ENCODE results near the gene SETD1B. TPM values are rescaled to one million over a fixed set of nuclear protein-coding genes. Genes with fewer than 3 reads are reported as not detected.

SETD1B gene
- polyA plus RNA-seq, 1 donor from 2014 or later: 2.6 TPM

DNA sequence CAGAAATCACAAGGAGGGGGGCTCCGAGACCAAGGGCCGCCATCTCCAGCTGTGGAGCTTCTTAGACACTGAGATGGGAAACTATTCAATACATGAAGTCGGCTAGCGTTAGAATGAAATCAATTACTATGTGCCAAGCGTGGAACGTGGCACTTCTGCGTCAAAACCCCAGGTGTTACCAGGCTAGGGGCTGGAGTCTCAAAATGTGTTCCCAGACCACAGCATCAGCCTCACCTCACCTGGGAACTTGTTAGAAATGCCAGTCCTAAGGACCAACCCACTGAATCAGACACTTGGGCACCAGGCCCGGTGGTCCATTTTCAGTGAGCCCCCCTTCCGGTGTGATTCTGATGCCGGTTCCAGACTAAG, 5.0 kb upstream of the SETD1B start:
- H3K9me2 ChIP-seq (ENCODE audit: insufficient read depth, low read length): no peaks in the 10 kb centered on the region
- peaks cover 51% of the 10 kb centered on the region for H3K79me2 ChIP-seq (replicated peaks; ENCODE audit: insufficient read depth, low read length)
- H3K4me3 ChIP-seq (ENCODE audit: low read length): peak overlapping the region; percentile 86
- no peaks in the 10 kb centered on the region for H3K9me3 ChIP-seq (ENCODE audit: low read length)
- H3K36me3 ChIP-seq (ENCODE audit: insufficient read depth, low read length): no peaks in the 10 kb centered on the region
- no peak overlapping the region for H2AFZ ChIP-seq (ENCODE audit: low read depth, low read length)
- H3K27ac ChIP-seq (ENCODE audit: low read length): peak overlapping the region; percentile 82
- peak overlapping the region; percentile 99 for H3K9ac ChIP-seq (ENCODE audit: low read length)
- H3K27me3 ChIP-seq (ENCODE audit: insufficient read depth, low read depth, low read length): peaks cover under 1% of the 10 kb centered on the region
- peaks cover 13% of the 10 kb centered on the region for H3F3A ChIP-seq (ENCODE audit: insufficient read depth, low read length, poor library complexity, severe bottlenecking)
- H3K4me2 ChIP-seq (ENCODE audit: low read length): peak overlapping the region; percentile 95
- TF ChIP-seq, protein P1, sequence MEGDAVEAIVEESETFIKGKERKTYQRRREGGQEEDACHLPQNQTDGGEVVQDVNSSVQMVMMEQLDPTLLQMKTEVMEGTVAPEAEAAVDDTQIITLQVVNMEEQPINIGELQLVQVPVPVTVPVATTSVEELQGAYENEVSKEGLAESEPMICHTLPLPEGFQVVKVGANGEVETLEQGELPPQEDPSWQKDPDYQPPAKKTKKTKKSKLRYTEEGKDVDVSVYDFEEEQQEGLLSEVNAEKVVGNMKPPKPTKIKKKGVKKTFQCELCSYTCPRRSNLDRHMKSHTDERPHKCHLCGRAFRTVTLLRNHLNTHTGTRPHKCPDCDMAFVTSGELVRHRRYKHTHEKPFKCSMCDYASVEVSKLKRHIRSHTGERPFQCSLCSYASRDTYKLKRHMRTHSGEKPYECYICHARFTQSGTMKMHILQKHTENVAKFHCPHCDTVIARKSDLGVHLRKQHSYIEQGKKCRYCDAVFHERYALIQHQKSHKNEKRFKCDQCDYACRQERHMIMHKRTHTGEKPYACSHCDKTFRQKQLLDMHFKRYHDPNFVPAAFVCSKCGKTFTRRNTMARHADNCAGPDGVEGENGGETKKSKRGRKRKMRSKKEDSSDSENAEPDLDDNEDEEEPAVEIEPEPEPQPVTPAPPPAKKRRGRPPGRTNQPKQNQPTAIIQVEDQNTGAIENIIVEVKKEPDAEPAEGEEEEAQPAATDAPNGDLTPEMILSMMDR (IDR thresholded peaks at IDR 0.05; ENCODE audit: poor library complexity, severe bottlenecking): no peak
- peak; percentile 19 for TF ChIP-seq TAF1 (IDR thresholded peaks at IDR 0.05; ENCODE audit: low read depth)
- TF ChIP-seq, protein P2, sequence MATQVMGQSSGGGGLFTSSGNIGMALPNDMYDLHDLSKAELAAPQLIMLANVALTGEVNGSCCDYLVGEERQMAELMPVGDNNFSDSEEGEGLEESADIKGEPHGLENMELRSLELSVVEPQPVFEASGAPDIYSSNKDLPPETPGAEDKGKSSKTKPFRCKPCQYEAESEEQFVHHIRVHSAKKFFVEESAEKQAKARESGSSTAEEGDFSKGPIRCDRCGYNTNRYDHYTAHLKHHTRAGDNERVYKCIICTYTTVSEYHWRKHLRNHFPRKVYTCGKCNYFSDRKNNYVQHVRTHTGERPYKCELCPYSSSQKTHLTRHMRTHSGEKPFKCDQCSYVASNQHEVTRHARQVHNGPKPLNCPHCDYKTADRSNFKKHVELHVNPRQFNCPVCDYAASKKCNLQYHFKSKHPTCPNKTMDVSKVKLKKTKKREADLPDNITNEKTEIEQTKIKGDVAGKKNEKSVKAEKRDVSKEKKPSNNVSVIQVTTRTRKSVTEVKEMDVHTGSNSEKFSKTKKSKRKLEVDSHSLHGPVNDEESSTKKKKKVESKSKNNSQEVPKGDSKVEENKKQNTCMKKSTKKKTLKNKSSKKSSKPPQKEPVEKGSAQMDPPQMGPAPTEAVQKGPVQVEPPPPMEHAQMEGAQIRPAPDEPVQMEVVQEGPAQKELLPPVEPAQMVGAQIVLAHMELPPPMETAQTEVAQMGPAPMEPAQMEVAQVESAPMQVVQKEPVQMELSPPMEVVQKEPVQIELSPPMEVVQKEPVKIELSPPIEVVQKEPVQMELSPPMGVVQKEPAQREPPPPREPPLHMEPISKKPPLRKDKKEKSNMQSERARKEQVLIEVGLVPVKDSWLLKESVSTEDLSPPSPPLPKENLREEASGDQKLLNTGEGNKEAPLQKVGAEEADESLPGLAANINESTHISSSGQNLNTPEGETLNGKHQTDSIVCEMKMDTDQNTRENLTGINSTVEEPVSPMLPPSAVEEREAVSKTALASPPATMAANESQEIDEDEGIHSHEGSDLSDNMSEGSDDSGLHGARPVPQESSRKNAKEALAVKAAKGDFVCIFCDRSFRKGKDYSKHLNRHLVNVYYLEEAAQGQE (IDR thresholded peaks at IDR 0.05; ENCODE audit: borderline replicate concordance): no peak
- H4K20me1 ChIP-seq (ENCODE audit: insufficient read depth): peaks cover 39% of the 10 kb centered on the region

- peak overlapping the region; percentile 89 for H3K27ac ChIP-seq (ENCODE audit: low read length)
Measured at GRCh38 chr12:121799156-121799841, 4.5 kb upstream of the SETD1B start.

More at GRCh38 chr12:121799156-121799841, 4.5 kb upstream of the SETD1B start:
- peak overlapping the region; percentile 95 for H3K4me2 ChIP-seq (ENCODE audit: low read length)
- TF ChIP-seq EP300 (conservative IDR thresholded peaks at IDR 0.05; ENCODE audit: poor library complexity, severe bottlenecking) (no peak), MXI1 (conservative IDR thresholded peaks at IDR 0.05; ENCODE audit: poor library complexity, severe bottlenecking) (no peak), POLR2AphosphoS5 (IDR thresholded peaks at IDR 0.05) (no peak), RAD21 (conservative IDR thresholded peaks at IDR 0.05) (no peak), SMC3 (conservative IDR thresholded peaks at IDR 0.05; ENCODE audit: poor library complexity) (no peak), EZH2 (IDR thresholded peaks at IDR 0.05; ENCODE audit: borderline replicate concordance, insufficient read depth, low read length, poor library complexity, severe bottlenecking) (no peak)
- TF ChIP-seq, protein P2 (IDR thresholded peaks at IDR 0.05; ENCODE audit: borderline replicate concordance): no peak
- TF ChIP-seq, protein P1 (IDR thresholded peaks at IDR 0.05; ENCODE audit: poor library complexity, severe bottlenecking): no peak
- no peaks in the 10 kb centered on the region for H3K9me3 ChIP-seq (ENCODE audit: low read length)
- peaks cover 13% of the 10 kb centered on the region for H3F3A ChIP-seq (ENCODE audit: insufficient read depth, low read length, poor library complexity, severe bottlenecking)
- no peaks in the 10 kb centered on the region for H3K27me3 ChIP-seq (ENCODE audit: insufficient read depth, low read depth, low read length)
- peak overlapping the region; percentile 86 for H3K4me3 ChIP-seq (ENCODE audit: low read length)
- no peaks in the 10 kb centered on the region for H3K36me3 ChIP-seq (ENCODE audit: insufficient read depth, low read length)
- H3K9me2 ChIP-seq (ENCODE audit: insufficient read depth, low read length): no peaks in the 10 kb centered on the region
- H4K20me1 ChIP-seq (ENCODE audit: insufficient read depth): peaks cover 38% of the 10 kb centered on the region
- peaks cover 51% of the 10 kb centered on the region for H3K79me2 ChIP-seq (replicated peaks; ENCODE audit: insufficient read depth, low read length)
- no peak overlapping the region for H2AFZ ChIP-seq (ENCODE audit: low read depth, low read length)
- H3K9ac ChIP-seq (ENCODE audit: low read length): peak overlapping the region; percentile 99

Measured in neural cell (in vitro differentiated cells).